ENCODE results near the gene KIF7.

Gene KIF7

DNA sequence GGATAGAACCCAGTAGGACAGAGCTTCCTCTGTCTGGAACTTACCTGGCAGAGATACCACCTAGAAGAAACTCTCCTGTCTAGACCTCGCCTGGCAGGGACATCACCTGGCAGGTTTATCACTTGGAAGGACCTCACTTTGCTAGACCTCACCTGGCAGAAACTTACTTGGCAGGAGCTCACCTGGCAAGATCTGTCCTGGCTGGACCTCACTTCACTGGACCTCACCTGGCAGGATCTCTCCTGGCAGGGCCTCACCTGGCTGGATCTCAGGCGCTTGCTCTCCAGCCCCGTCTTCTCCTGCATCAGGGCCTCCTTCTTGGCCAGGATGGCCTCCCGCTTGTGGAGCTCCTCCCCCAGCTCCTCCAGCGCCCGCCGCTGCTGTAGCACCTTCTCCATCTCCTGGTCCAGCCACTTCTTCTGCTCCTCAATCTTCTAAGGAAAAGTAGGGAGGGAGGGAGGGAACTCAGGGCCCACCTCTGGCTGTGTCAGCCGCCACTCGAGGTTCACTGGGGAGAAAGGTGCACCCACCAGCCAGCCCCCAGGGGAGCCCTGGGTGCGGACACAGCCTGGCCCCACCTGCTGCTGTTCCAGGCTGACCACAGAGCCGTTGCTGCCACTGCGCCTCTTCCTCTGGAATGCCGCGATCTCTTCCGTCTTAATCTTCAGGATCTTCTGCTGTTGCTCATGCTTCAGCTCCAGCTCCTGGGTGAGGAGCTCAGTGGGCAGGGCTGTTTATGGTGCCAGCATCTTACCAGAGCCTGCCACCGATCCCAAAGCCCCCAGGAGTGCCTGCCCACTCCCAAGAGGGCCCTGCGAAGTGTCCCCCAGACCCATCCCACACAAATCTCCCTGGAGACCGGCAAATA lies 22.5 kb downstream of the KIF7 start:
- in situ Hi-C loops (cut with HindIII; ENCODE audit: low sequenced_read_pairs) = no loop called here
- TF ChIP-seq, protein P1, sequence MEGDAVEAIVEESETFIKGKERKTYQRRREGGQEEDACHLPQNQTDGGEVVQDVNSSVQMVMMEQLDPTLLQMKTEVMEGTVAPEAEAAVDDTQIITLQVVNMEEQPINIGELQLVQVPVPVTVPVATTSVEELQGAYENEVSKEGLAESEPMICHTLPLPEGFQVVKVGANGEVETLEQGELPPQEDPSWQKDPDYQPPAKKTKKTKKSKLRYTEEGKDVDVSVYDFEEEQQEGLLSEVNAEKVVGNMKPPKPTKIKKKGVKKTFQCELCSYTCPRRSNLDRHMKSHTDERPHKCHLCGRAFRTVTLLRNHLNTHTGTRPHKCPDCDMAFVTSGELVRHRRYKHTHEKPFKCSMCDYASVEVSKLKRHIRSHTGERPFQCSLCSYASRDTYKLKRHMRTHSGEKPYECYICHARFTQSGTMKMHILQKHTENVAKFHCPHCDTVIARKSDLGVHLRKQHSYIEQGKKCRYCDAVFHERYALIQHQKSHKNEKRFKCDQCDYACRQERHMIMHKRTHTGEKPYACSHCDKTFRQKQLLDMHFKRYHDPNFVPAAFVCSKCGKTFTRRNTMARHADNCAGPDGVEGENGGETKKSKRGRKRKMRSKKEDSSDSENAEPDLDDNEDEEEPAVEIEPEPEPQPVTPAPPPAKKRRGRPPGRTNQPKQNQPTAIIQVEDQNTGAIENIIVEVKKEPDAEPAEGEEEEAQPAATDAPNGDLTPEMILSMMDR (IDR thresholded peaks at IDR 0.05; ENCODE audit: low read depth, low read length, missing control alignments) = no peak
- no peak for DNase-seq (ENCODE audit: low read depth)
- no peak overlapping the region for H3K4me3 ChIP-seq (ENCODE audit: low read depth, low read length)

DNA sequence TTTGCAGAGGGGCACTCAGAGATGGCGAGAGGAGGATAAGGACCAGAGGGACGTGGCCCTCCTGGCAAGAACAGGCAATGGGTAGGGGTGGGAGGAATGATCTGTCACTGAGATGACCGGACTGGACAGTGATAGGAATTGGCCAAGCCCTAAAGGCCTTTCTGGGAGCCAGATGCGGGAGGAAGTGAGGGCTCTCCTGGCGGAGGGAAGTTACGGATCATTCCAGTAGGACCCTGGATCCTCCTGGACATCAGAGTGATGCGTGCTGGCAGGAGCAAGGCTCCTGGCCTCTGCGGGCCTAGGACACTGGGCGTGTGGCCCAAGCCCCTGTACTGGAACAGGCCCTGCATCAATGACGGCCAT lies 23.4 kb downstream of the KIF7 start:
- DNase-seq (ENCODE audit: low read depth) = no peak
- no peak overlapping the region for H3K4me3 ChIP-seq (ENCODE audit: low read depth, low read length)
- in situ Hi-C loops (cut with HindIII; ENCODE audit: low sequenced_read_pairs) = no loop called here
- TF ChIP-seq, protein P1 (IDR thresholded peaks at IDR 0.05; ENCODE audit: low read depth, low read length, missing control alignments) = no peak

DNA sequence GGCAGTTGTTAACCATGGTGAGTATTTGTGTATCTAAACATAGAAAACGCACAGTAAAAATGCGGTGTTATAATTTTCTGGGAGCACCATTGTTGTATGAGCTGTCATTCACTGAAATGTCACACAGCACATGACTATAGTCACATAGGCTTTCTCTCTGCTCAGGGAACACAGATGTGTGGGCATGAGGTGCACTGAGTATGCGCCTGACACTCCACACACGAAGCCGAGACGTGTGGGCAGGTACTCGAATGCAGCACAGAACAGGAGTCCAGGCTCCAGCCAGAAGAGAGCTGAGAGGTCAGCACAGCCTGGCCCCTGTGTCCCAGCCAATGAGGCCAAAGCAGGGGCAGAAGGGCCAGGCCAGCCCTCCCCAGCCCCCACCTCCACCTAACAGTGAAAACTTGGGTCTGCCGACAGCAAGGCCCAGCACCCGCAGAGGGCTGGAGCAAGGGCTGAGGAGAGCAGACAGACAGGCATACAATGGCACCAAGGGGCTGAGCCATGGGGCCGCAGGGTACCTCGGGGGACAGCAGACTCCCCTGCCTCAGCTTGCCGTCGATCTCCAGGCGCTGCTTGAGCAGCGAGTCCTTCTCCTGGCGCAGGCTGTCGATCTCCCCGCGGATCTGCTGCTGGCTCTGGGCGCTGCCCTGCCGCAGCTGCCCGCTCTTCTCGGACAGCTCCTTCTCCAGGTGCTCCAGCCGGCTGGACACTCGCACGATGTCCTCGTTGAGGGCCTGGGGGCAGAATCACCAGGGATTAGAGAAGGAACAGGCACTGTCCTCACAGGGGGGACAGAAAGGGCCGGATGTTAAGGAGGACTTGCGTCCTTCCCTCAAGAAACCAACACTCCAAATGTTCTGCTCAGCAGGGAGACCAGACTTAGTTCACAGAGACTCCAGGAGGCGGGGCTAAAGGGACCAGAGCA lies 24.0 kb downstream of the KIF7 start:
- in situ Hi-C loops (cut with HindIII; ENCODE audit: low sequenced_read_pairs) = no loop called here
- no peak for DNase-seq (ENCODE audit: low read depth)

GRCh38 chr15:89630260-89630659 lies 25.0 kb downstream of the KIF7 start:
- in situ Hi-C loops (cut with HindIII; ENCODE audit: low sequenced_read_pairs) = no loop called here
- no peak overlapping the region for H3K4me3 ChIP-seq (ENCODE audit: low read depth, low read length)
- TF ChIP-seq, protein P1 (IDR thresholded peaks at IDR 0.05; ENCODE audit: low read depth, low read length, missing control alignments) = no peak
- no peak for DNase-seq (ENCODE audit: low read depth)

More for the DNA sequence above, 24.0 kb downstream of the KIF7 start:
- no peak overlapping the region for H3K4me3 ChIP-seq (ENCODE audit: low read depth, low read length)
- TF ChIP-seq, protein P1 (IDR thresholded peaks at IDR 0.05; ENCODE audit: low read depth, low read length, missing control alignments) = no peak

DNA sequence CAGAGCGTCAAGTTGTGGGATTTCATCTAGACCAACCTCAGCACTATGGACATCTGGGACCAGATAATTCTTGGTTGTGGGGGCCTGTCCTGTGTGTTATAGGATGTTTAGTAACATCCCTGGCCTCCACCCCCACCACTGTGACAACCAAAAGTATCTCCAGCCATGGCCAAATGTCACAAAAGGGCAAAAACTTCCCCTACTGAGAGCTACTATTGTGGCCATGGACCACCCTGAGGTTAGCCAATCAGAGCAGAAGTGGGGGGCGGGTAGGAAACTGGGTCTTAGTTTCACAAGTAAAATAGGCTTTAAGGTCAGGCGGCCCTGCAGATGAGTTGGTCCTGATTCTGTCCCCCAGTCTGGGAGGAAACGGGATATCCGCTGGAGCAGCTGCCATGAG lies 25.4 kb downstream of the KIF7 start:
- no peak overlapping the region for H3K4me3 ChIP-seq (ENCODE audit: low read depth, low read length)
- in situ Hi-C loops (cut with HindIII; ENCODE audit: low sequenced_read_pairs) = loop anchor here (5.0 kb wide), 1 partner anchor 42 kb away; no protein-coding TSS in a partner anchor
- no peak for DNase-seq (ENCODE audit: low read depth)
- TF ChIP-seq, protein P1 (IDR thresholded peaks at IDR 0.05; ENCODE audit: low read depth, low read length, missing control alignments) = no peak

Measured in astrocyte of the cerebellum (primary cell).